OCI-LY7 (cell line): ENCODE data around the gene FMNL2.

ENCODE experiments used
- CTCF ChIP-seq: fragments of 200-600 bp; sonication (generic); conservative IDR thresholded peaks from 2 replicates; pipeline ENCODE4 v1.5.1; 2014; ENCODE audit warnings: mild to moderate bottlenecking, antibody characterized with exemption, low read length, moderate library complexity, mixed read lengths
- EZH2phosphoT487 ChIP-seq: fragments of 200-600 bp; sonication (generic); IDR thresholded peaks from 2 replicates; pipeline ENCODE4 v1.6.1; 2018; ENCODE audit warnings: low read depth, borderline replicate concordance, mild to moderate bottlenecking, mixed run types, antibody characterized with exemption, low read length, moderate library complexity, mixed read lengths

DNA sequence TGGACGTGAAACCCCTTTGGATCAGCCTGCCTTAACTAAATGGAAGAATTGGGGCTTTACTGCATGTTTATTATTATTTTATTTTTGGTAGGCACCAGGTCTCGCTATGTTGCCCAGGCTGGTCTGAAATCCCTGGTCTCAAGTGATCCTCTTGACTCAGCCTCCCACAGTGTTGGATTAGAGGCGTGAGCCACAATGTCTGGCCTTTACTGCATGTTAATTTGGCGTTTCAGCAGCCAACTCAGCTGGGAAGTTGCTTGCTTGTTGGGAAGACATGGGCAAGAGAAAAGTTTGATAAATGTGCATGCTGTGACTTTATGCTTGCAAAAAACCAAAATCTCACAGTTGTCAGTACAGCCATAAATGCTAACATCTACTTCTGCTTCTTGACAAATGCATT, 105.1 kb downstream of the FMNL2 start:
- TF ChIP-seq CTCF: no peak
- no peak for TF ChIP-seq EZH2phosphoT487
